ENCODE data around the gene SLC5A11. TPM values are rescaled to one million over a fixed set of nuclear protein-coding genes. Genes with fewer than 3 reads are reported as not detected.

Gene SLC5A11
- total RNA-seq, 1 experiment from 2014 or later = not detected

GRCh38 chr16:24805484-24805883, 40.3 kb upstream of the SLC5A11 start (continued):
- no peak for TF ChIP-seq FOXP1 (CRISPR knock-in tag; IDR thresholded peaks at IDR 0.05; ENCODE audit: borderline replicate concordance)
- TF ChIP-seq NR1H2 (CRISPR knock-in tag; IDR thresholded peaks at IDR 0.05) = no peak
- TF ChIP-seq ETV6 (CRISPR knock-in tag; IDR thresholded peaks at IDR 0.05) = no peak
- TF ChIP-seq GRHL2 (CRISPR knock-in tag; IDR thresholded peaks at IDR 0.05; ENCODE audit: insufficient replicate concordance, severe bottlenecking) = no peak

DNA sequence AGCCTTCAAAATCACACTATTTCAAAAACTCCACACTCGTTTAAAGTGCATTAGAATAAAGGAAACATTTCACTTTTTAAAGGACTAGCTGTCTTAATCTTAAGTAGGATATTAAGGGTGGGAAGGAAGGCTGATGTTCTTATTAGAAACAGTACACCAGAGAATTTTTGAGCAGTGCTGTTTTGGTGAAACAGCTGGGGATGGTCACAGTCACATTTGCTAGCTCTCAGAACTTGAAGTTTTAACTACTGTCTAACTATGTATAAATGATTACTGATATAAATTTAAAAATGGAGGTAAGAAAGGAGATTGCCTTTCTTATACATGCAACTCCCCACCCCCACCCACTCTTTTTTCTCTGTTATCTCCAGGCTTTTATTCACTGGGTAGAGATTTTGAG, 38.5 kb upstream of the SLC5A11 start:
- no peak overlapping the region for H3K27ac Mint-ChIP-seq
- TF ChIP-seq, protein P1, sequence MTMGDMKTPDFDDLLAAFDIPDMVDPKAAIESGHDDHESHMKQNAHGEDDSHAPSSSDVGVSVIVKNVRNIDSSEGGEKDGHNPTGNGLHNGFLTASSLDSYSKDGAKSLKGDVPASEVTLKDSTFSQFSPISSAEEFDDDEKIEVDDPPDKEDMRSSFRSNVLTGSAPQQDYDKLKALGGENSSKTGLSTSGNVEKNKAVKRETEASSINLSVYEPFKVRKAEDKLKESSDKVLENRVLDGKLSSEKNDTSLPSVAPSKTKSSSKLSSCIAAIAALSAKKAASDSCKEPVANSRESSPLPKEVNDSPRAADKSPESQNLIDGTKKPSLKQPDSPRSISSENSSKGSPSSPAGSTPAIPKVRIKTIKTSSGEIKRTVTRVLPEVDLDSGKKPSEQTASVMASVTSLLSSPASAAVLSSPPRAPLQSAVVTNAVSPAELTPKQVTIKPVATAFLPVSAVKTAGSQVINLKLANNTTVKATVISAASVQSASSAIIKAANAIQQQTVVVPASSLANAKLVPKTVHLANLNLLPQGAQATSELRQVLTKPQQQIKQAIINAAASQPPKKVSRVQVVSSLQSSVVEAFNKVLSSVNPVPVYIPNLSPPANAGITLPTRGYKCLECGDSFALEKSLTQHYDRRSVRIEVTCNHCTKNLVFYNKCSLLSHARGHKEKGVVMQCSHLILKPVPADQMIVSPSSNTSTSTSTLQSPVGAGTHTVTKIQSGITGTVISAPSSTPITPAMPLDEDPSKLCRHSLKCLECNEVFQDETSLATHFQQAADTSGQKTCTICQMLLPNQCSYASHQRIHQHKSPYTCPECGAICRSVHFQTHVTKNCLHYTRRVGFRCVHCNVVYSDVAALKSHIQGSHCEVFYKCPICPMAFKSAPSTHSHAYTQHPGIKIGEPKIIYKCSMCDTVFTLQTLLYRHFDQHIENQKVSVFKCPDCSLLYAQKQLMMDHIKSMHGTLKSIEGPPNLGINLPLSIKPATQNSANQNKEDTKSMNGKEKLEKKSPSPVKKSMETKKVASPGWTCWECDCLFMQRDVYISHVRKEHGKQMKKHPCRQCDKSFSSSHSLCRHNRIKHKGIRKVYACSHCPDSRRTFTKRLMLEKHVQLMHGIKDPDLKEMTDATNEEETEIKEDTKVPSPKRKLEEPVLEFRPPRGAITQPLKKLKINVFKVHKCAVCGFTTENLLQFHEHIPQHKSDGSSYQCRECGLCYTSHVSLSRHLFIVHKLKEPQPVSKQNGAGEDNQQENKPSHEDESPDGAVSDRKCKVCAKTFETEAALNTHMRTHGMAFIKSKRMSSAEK (CRISPR knock-in tag; IDR thresholded peaks at IDR 0.05; ENCODE audit: borderline replicate concordance) = no peak
- TF ChIP-seq, protein P2, sequence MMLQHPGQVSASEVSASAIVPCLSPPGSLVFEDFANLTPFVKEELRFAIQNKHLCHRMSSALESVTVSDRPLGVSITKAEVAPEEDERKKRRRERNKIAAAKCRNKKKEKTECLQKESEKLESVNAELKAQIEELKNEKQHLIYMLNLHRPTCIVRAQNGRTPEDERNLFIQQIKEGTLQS (CRISPR knock-in tag; conservative IDR thresholded peaks at IDR 0.05) = no peak
- TF ChIP-seq ATF1 (CRISPR knock-in tag; IDR thresholded peaks at IDR 0.05) (no peak), CDX4 (CRISPR knock-in tag; IDR thresholded peaks at IDR 0.05; ENCODE audit: borderline replicate concordance) (no peak), TP53 (CRISPR knock-in tag; IDR thresholded peaks at IDR 0.05) (no peak), OVOL2 (CRISPR knock-in tag; IDR thresholded peaks at IDR 0.05; ENCODE audit: borderline replicate concordance) (no peak)
- H3K4me3 Mint-ChIP-seq = no peak overlapping the region
- H3K4me1 Mint-ChIP-seq = no peaks in the 10 kb centered on the region
- no peak for ATAC-seq
- no peaks in the 10 kb centered on the region for H3K27me3 Mint-ChIP-seq (ENCODE audit: low read depth)
- ChIA-PET POLR2A (no interaction called here), CTCF (no interaction called here)
- no peaks in the 10 kb centered on the region for H3K9me3 Mint-ChIP-seq
- DNase-seq (ENCODE audit: low spot score) = no peak
- H3K36me3 Mint-ChIP-seq = peaks cover 88% of the 10 kb centered on the region

- Mint-ChIP-seq H3K27ac (no peak overlapping the region), H3K36me3 (peaks cover 82% of the 10 kb centered on the region), H3K4me3 (no peak overlapping the region), H3K4me1 (no peaks in the 10 kb centered on the region), H3K9me3 (no peaks in the 10 kb centered on the region), H3K27me3 (ENCODE audit: low read depth) (no peaks in the 10 kb centered on the region)
- POLR2A ChIA-PET = no interaction called here
- CTCF ChIA-PET = interaction anchor here (1.8 kb wide), 1 partner anchor 10 kb away, joined by 4 read pairs; no protein-coding TSS in a partner anchor
- ATAC-seq = no peak
- DNase-seq (ENCODE audit: low spot score) = no peak
- TF ChIP-seq AFF4 (CRISPR knock-in tag; IDR thresholded peaks at IDR 0.05; ENCODE audit: borderline replicate concordance) = no peak
- no peak for TF ChIP-seq ZNF281 (CRISPR knock-in tag; IDR thresholded peaks at IDR 0.05)
- TF ChIP-seq NR1H2 (CRISPR knock-in tag; IDR thresholded peaks at IDR 0.05) = no peak
- TF ChIP-seq SOX15 (CRISPR knock-in tag; IDR thresholded peaks at IDR 0.05) = no peak
- TF ChIP-seq CREM (CRISPR knock-in tag; IDR thresholded peaks at IDR 0.05) = no peak
- TF ChIP-seq IRF2 (CRISPR knock-in tag; IDR thresholded peaks at IDR 0.05; ENCODE audit: borderline replicate concordance, low read depth) = no peak
- TF ChIP-seq GABPB1 (CRISPR knock-in tag; IDR thresholded peaks at IDR 0.05) = no peak
- TF ChIP-seq RORB (CRISPR knock-in tag; IDR thresholded peaks at IDR 0.05) = no peak
- TF ChIP-seq PRRX2 (CRISPR knock-in tag; IDR thresholded peaks at IDR 0.05) = no peak
- TF ChIP-seq, protein P3, sequence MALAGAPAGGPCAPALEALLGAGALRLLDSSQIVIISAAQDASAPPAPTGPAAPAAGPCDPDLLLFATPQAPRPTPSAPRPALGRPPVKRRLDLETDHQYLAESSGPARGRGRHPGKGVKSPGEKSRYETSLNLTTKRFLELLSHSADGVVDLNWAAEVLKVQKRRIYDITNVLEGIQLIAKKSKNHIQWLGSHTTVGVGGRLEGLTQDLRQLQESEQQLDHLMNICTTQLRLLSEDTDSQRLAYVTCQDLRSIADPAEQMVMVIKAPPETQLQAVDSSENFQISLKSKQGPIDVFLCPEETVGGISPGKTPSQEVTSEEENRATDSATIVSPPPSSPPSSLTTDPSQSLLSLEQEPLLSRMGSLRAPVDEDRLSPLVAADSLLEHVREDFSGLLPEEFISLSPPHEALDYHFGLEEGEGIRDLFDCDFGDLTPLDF (CRISPR knock-in tag; IDR thresholded peaks at IDR 0.05) = no peak
- TF ChIP-seq SMAD4 (CRISPR knock-in tag; IDR thresholded peaks at IDR 0.05) = no peak
Measured at GRCh38 chr16:24810951-24811843, 34.6 kb upstream of the SLC5A11 start.

Data from WTC11 (cell line).